GM12892 (cell line): Measurements from ENCODE around the gene ADGRD1.

Source experiments
- POLR2A ChIP-seq: IDR thresholded peaks from 2 replicates; pipeline ENCODE4 v1.6.1; 2011; ENCODE audit warnings: low read depth, low read length, control low read depth
- POLR2AphosphoS5 ChIP-seq: IDR thresholded peaks from 2 replicates; pipeline ENCODE4 v1.6.1; 2011; ENCODE audit warnings: low read depth, low read length, control low read depth

GRCh38 chr12:131063960-131064359, 110.3 kb downstream of the ADGRD1 start:
- TF ChIP-seq POLR2A (no peak), POLR2AphosphoS5 (no peak)
